Measurements from ENCODE around the gene STX11.
"Not testable (repeated sequence)": the region's sequence is repeated elsewhere in the genome, so short reads cannot be mapped to it uniquely, and the experiment has no call there.

The STX11 gene

GRCh38 chr6:144184186-144184585 lies 33.9 kb downstream of the STX11 start:
- not testable (repeated sequence) for H3K9me3 ChIP-seq (ENCODE audit: control insufficient read depth, insufficient read depth, low read length); H3K27ac ChIP-seq (ENCODE audit: low read length); H3K36me3 ChIP-seq (ENCODE audit: control insufficient read depth, insufficient read depth, low read length); H3K4me1 ChIP-seq (ENCODE audit: control insufficient read depth, insufficient read depth, low read length); H3K27me3 ChIP-seq (ENCODE audit: control insufficient read depth, insufficient read depth, low read length); DNase-seq (ENCODE audit: low read depth, low spot score); H3K4me3 ChIP-seq (ENCODE audit: low read length)
- no CpG with 5 or more reads among the region's 1 CpG for WGBS (ENCODE audit: insufficient coverage, insufficient read length)

DNA sequence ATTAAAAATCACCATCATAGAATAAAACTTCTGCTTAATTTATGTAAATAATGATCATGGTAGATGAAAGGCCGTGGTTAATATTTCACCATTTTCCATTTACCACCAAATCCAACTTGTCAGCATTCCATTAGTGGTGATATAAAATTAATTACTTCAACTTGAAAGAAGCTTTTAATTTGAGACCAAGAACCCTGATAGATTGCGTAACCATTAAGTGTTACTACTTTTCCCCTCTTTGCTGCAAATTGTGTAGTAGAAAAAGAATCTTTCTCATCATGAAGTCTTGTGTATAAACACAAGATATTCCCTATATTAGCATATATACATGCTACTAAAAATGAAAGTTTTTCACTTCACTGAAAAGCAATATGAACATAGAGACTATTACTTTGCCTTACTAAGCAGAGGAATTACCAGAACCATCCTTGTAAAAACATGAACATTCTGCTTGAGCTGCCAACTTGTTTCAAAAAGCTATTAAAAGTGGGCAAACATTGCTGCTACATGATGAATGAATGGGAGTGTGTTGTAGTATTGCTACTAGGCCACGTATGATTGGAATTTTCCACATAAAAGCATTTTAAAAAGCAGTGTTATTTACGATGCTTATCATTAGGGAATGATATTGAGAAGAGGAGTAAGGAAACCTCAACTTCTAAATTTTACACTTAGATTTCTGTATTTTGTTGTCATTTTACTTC lies 35.0 kb downstream of the STX11 start:
- no peaks in the 10 kb centered on the region for H3K9me3 ChIP-seq (ENCODE audit: control insufficient read depth, insufficient read depth, low read length)
- H3K4me1 ChIP-seq (ENCODE audit: control insufficient read depth, insufficient read depth, low read length): no peaks in the 10 kb centered on the region; the same call in 1 of the 2 replicates
- no peaks in the 10 kb centered on the region for H3K36me3 ChIP-seq (ENCODE audit: control insufficient read depth, insufficient read depth, low read length)
- no peak overlapping the region for H3K4me3 ChIP-seq (ENCODE audit: low read length)
- H3K27ac ChIP-seq (ENCODE audit: low read length): no peak overlapping the region
- no CpG with 5 or more reads among the region's 4 CpGs for WGBS (ENCODE audit: insufficient coverage, insufficient read length)
- no peaks in the 10 kb centered on the region for H3K27me3 ChIP-seq (ENCODE audit: control insufficient read depth, insufficient read depth, low read length)
- no peak for DNase-seq (ENCODE audit: low read depth, low spot score)

- WGBS (ENCODE audit: insufficient coverage, insufficient read length): no CpG with 5 or more reads among the region's 79 CpGs
- Histone ChIP-seq H3K36me3 (ENCODE audit: control insufficient read depth, insufficient read depth, low read length) (no peaks in the 10 kb centered on the region), H3K4me3 (ENCODE audit: low read length) (no peak overlapping the region), H3K27me3 (ENCODE audit: control insufficient read depth, insufficient read depth, low read length) (no peaks in the 10 kb centered on the region), H3K9me3 (ENCODE audit: control insufficient read depth, insufficient read depth, low read length) (no peaks in the 10 kb centered on the region), H3K27ac (ENCODE audit: low read length) (no peak overlapping the region), H3K4me1 (ENCODE audit: control insufficient read depth, insufficient read depth, low read length) (no peaks in the 10 kb centered on the region; the same call in 1 of the 2 replicates)
- DNase-seq (ENCODE audit: low read depth, low spot score): no peak
Measured at GRCh38 chr6:144186817-144187625, 36.7 kb downstream of the STX11 start.

- Histone ChIP-seq H3K9me3 (ENCODE audit: control insufficient read depth, insufficient read depth, low read length) (no peaks in the 10 kb centered on the region), H3K36me3 (ENCODE audit: control insufficient read depth, insufficient read depth, low read length) (no peaks in the 10 kb centered on the region), H3K4me3 (ENCODE audit: low read length) (no peak overlapping the region), H3K27ac (ENCODE audit: low read length) (no peak overlapping the region), H3K4me1 (ENCODE audit: control insufficient read depth, insufficient read depth, low read length) (no peaks in the 10 kb centered on the region; the same call in none of the 2 replicates), H3K27me3 (ENCODE audit: control insufficient read depth, insufficient read depth, low read length) (no peaks in the 10 kb centered on the region)
- DNase-seq (ENCODE audit: low read depth, low spot score): no peak
Measured at GRCh38 chr6:144189351-144189750, 39.0 kb downstream of the STX11 start.

- no CpG with 5 or more reads among the region's 3 CpGs for WGBS (ENCODE audit: insufficient coverage, insufficient read length)
- no peak for DNase-seq (ENCODE audit: low read depth, low spot score)
Measured at GRCh38 chr6:144190080-144190479, 39.8 kb downstream of the STX11 start.

GRCh38 chr6:144190593-144190992 lies 40.3 kb downstream of the STX11 start:
- H3K27ac ChIP-seq (ENCODE audit: low read length): no peak overlapping the region
- no CpG with 5 or more reads among the region's 2 CpGs for WGBS (ENCODE audit: insufficient coverage, insufficient read length)
- DNase-seq (ENCODE audit: low read depth, low spot score): no peak
- no peak overlapping the region for H3K4me3 ChIP-seq (ENCODE audit: low read length)
- H3K9me3 ChIP-seq (ENCODE audit: control insufficient read depth, insufficient read depth, low read length): no peaks in the 10 kb centered on the region
- no peaks in the 10 kb centered on the region for H3K27me3 ChIP-seq (ENCODE audit: control insufficient read depth, insufficient read depth, low read length)
- no peaks in the 10 kb centered on the region; the same call in none of the 2 replicates for H3K4me1 ChIP-seq (ENCODE audit: control insufficient read depth, insufficient read depth, low read length)
- H3K36me3 ChIP-seq (ENCODE audit: control insufficient read depth, insufficient read depth, low read length): no peaks in the 10 kb centered on the region

More at GRCh38 chr6:144190080-144190479, 39.8 kb downstream of the STX11 start:
- Histone ChIP-seq H3K4me1 (ENCODE audit: control insufficient read depth, insufficient read depth, low read length) (no peaks in the 10 kb centered on the region; the same call in none of the 2 replicates), H3K36me3 (ENCODE audit: control insufficient read depth, insufficient read depth, low read length) (no peaks in the 10 kb centered on the region), H3K9me3 (ENCODE audit: control insufficient read depth, insufficient read depth, low read length) (no peaks in the 10 kb centered on the region), H3K4me3 (ENCODE audit: low read length) (no peak overlapping the region), H3K27me3 (ENCODE audit: control insufficient read depth, insufficient read depth, low read length) (no peaks in the 10 kb centered on the region), H3K27ac (ENCODE audit: low read length) (no peak overlapping the region)

- Histone ChIP-seq H3K36me3 (ENCODE audit: control insufficient read depth, insufficient read depth, low read length) (no peaks in the 10 kb centered on the region), H3K9me3 (ENCODE audit: control insufficient read depth, insufficient read depth, low read length) (no peaks in the 10 kb centered on the region), H3K27ac (ENCODE audit: low read length) (no peak overlapping the region), H3K27me3 (ENCODE audit: control insufficient read depth, insufficient read depth, low read length) (no peaks in the 10 kb centered on the region), H3K4me3 (ENCODE audit: low read length) (no peak overlapping the region), H3K4me1 (ENCODE audit: control insufficient read depth, insufficient read depth, low read length) (no peaks in the 10 kb centered on the region; the same call in 1 of the 2 replicates)
- no CpG with 5 or more reads among the region's 2 CpGs for WGBS (ENCODE audit: insufficient coverage, insufficient read length)
- DNase-seq (ENCODE audit: low read depth, low spot score): no peak
Measured at GRCh38 chr6:144193181-144193580, 42.9 kb downstream of the STX11 start.

- no CpG with 5 or more reads among the region's 7 CpGs for WGBS (ENCODE audit: insufficient coverage, insufficient read length)
- Histone ChIP-seq H3K27ac (ENCODE audit: low read length) (no peak overlapping the region), H3K4me3 (ENCODE audit: low read length) (no peak overlapping the region), H3K9me3 (ENCODE audit: control insufficient read depth, insufficient read depth, low read length) (no peaks in the 10 kb centered on the region), H3K4me1 (ENCODE audit: control insufficient read depth, insufficient read depth, low read length) (no peaks in the 10 kb centered on the region; the same call in 1 of the 2 replicates), H3K36me3 (ENCODE audit: control insufficient read depth, insufficient read depth, low read length) (no peaks in the 10 kb centered on the region), H3K27me3 (ENCODE audit: control insufficient read depth, insufficient read depth, low read length) (no peaks in the 10 kb centered on the region)
- no peak for DNase-seq (ENCODE audit: low read depth, low spot score)
Measured at GRCh38 chr6:144194293-144194810, 44.0 kb downstream of the STX11 start.

GRCh38 chr6:144195671-144196270 lies 45.5 kb downstream of the STX11 start:
- whole genome bisulfite sequencing (ENCODE audit: insufficient coverage, insufficient read length): no CpG with 5 or more reads among the region's 3 CpGs
- Histone ChIP-seq H3K4me1 (ENCODE audit: control insufficient read depth, insufficient read depth, low read length) (no peaks in the 10 kb centered on the region; the same call in 1 of the 2 replicates), H3K27ac (ENCODE audit: low read length) (no peak overlapping the region), H3K27me3 (ENCODE audit: control insufficient read depth, insufficient read depth, low read length) (no peaks in the 10 kb centered on the region), H3K4me3 (ENCODE audit: low read length) (no peak overlapping the region), H3K36me3 (ENCODE audit: control insufficient read depth, insufficient read depth, low read length) (no peaks in the 10 kb centered on the region), H3K9me3 (ENCODE audit: control insufficient read depth, insufficient read depth, low read length) (no peaks in the 10 kb centered on the region)
- DNase-seq (ENCODE audit: low read depth, low spot score): no peak

DNA sequence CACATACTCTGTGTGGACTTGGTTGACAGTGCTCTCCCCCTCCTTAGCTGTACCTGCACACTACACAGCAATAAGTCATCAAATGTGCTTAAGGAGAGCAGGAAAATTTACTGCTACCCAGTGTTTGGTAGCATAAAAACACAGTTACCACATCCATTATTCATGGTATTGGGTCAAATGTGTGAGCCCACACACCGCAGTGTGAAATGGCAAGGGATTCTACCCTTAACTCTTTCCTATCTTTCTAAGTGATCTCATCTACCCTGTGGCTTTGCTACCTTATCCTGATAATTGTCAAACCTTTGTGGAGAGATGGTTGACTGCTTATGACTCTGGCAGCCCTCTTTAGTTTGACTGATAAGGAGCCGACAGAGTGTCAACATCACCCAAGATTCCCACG lies 47.6 kb downstream of the STX11 start:
- no peaks in the 10 kb centered on the region; the same call in 1 of the 2 replicates for H3K9me3 ChIP-seq (ENCODE audit: control insufficient read depth, insufficient read depth, low read length)
- DNase-seq (ENCODE audit: low read depth, low spot score): no peak
- no peaks in the 10 kb centered on the region; the same call in 1 of the 2 replicates for H3K4me1 ChIP-seq (ENCODE audit: control insufficient read depth, insufficient read depth, low read length)
- no peaks in the 10 kb centered on the region for H3K27me3 ChIP-seq (ENCODE audit: control insufficient read depth, insufficient read depth, low read length)
- no CpG with 5 or more reads among the region's 3 CpGs for WGBS (ENCODE audit: insufficient coverage, insufficient read length)
- H3K36me3 ChIP-seq (ENCODE audit: control insufficient read depth, insufficient read depth, low read length): no peaks in the 10 kb centered on the region
- no peak overlapping the region for H3K4me3 ChIP-seq (ENCODE audit: low read length)
- no peak overlapping the region for H3K27ac ChIP-seq (ENCODE audit: low read length)
